ENCODE results near the gene RASL12. TPM values are rescaled to one million over a fixed set of nuclear protein-coding genes. Genes with fewer than 3 reads are reported as not detected.

The RASL12 gene
- total and polyA plus RNA-seq, 2 donors (not counting 1 experiment from before 2014, with no cell fraction given), result 9.1 to 50.5 TPM

- no peaks in the 10 kb centered on the region for H3K79me2 ChIP-seq (ENCODE audit: control insufficient read depth, insufficient read depth, low read length)
- no peak overlapping the region for H3K4me2 ChIP-seq (ENCODE audit: extremely low read depth, insufficient read depth, low read length)
- no peak for TF ChIP-seq EZH2 (IDR thresholded peaks at IDR 0.05; ENCODE audit: low read length, missing control alignments)
- no peak for TF ChIP-seq CTCF (conservative IDR thresholded peaks at IDR 0.05 in 1 of 2, IDR thresholded peaks at IDR 0.05 in 1 of 2; ENCODE audit: low read depth in 1 of 2, low read length in 2 of 2)
- DNase-seq (ENCODE audit: low read depth in 2 of 2), result no peak
- H2AFZ ChIP-seq (ENCODE audit: low read length), result no peak overlapping the region
- no peak overlapping the region for H3K4me3 ChIP-seq (replicated peaks in 1 of 4; ENCODE audit: control extremely low read depth in 1 of 4, insufficient read depth in 1 of 4, low read depth in 3 of 4, low read length in 4 of 4)
- no peaks in the 10 kb centered on the region for H4K20me1 ChIP-seq (ENCODE audit: control insufficient read depth, extremely low read depth, insufficient read depth, low read length)
- H3K36me3 ChIP-seq (ENCODE audit: control insufficient read depth, insufficient read depth, low read length), result peaks cover 2% of the 10 kb centered on the region
- H3K4me1 ChIP-seq (ENCODE audit: control insufficient read depth, extremely low read depth, insufficient read depth, low read length), result peaks cover 31% of the 10 kb centered on the region
- no peak overlapping the region for H3K9ac ChIP-seq (ENCODE audit: insufficient read depth, low read length)
- no peaks in the 10 kb centered on the region for H3K9me3 ChIP-seq (ENCODE audit: control insufficient read depth, insufficient read depth, low read depth, low read length)
- H3K27ac ChIP-seq (ENCODE audit: insufficient read depth, low read length), result no peak overlapping the region
- H3K27me3 ChIP-seq (ENCODE audit: control insufficient read depth, insufficient read depth, low read length), result no peaks in the 10 kb centered on the region
Observed at GRCh38 chr15:65052956-65053355, 14.8 kb downstream of the RASL12 start.

GRCh38 chr15:65051266-65051665 lies 16.5 kb downstream of the RASL12 start:
- no peak overlapping the region for H2AFZ ChIP-seq (ENCODE audit: low read length)
- no peaks in the 10 kb centered on the region for H3K9me3 ChIP-seq (ENCODE audit: control insufficient read depth, insufficient read depth, low read depth, low read length)
- no peak overlapping the region for H3K4me3 ChIP-seq (replicated peaks in 1 of 4; ENCODE audit: control extremely low read depth in 1 of 4, insufficient read depth in 1 of 4, low read depth in 3 of 4, low read length in 4 of 4)
- no peak overlapping the region for H3K27ac ChIP-seq (ENCODE audit: insufficient read depth, low read length)
- DNase-seq (ENCODE audit: low read depth in 2 of 2), result no peak
- H3K27me3 ChIP-seq (ENCODE audit: control insufficient read depth, insufficient read depth, low read length), result no peaks in the 10 kb centered on the region
- no peaks in the 10 kb centered on the region for H4K20me1 ChIP-seq (ENCODE audit: control insufficient read depth, extremely low read depth, insufficient read depth, low read length)
- H3K4me1 ChIP-seq (ENCODE audit: control insufficient read depth, extremely low read depth, insufficient read depth, low read length), result peaks cover 24% of the 10 kb centered on the region
- H3K79me2 ChIP-seq (ENCODE audit: control insufficient read depth, insufficient read depth, low read length), result no peaks in the 10 kb centered on the region
- TF ChIP-seq CTCF (conservative IDR thresholded peaks at IDR 0.05 in 1 of 2, IDR thresholded peaks at IDR 0.05 in 1 of 2; ENCODE audit: low read depth in 1 of 2, low read length in 2 of 2) (no peak), EZH2 (IDR thresholded peaks at IDR 0.05; ENCODE audit: low read length, missing control alignments) (no peak)
- no peak overlapping the region for H3K9ac ChIP-seq (ENCODE audit: insufficient read depth, low read length)
- H3K36me3 ChIP-seq (ENCODE audit: control insufficient read depth, insufficient read depth, low read length), result peaks cover 2% of the 10 kb centered on the region
- no peak overlapping the region for H3K4me2 ChIP-seq (ENCODE audit: extremely low read depth, insufficient read depth, low read length)

GRCh38 chr15:65050270-65050669 lies 17.5 kb downstream of the RASL12 start:
- H3K4me2 ChIP-seq (ENCODE audit: extremely low read depth, insufficient read depth, low read length), result peak overlapping the region; percentile 27
- no peak overlapping the region for H3K4me3 ChIP-seq (replicated peaks in 1 of 4; ENCODE audit: control extremely low read depth in 1 of 4, insufficient read depth in 1 of 4, low read depth in 3 of 4, low read length in 4 of 4)
- H4K20me1 ChIP-seq (ENCODE audit: control insufficient read depth, extremely low read depth, insufficient read depth, low read length), result no peaks in the 10 kb centered on the region
- no peak overlapping the region for H2AFZ ChIP-seq (ENCODE audit: low read length)
- peaks cover 2% of the 10 kb centered on the region for H3K36me3 ChIP-seq (ENCODE audit: control insufficient read depth, insufficient read depth, low read length)
- TF ChIP-seq EZH2 (IDR thresholded peaks at IDR 0.05; ENCODE audit: low read length, missing control alignments) (no peak), CTCF (conservative IDR thresholded peaks at IDR 0.05 in 1 of 2, IDR thresholded peaks at IDR 0.05 in 1 of 2; ENCODE audit: low read depth in 1 of 2, low read length in 2 of 2) (no peak)
- no peaks in the 10 kb centered on the region for H3K27me3 ChIP-seq (ENCODE audit: control insufficient read depth, insufficient read depth, low read length)
- no peaks in the 10 kb centered on the region for H3K9me3 ChIP-seq (ENCODE audit: control insufficient read depth, insufficient read depth, low read depth, low read length)
- no peaks in the 10 kb centered on the region for H3K79me2 ChIP-seq (ENCODE audit: control insufficient read depth, insufficient read depth, low read length)
- peak overlapping the region; percentile 13 for H3K27ac ChIP-seq (ENCODE audit: insufficient read depth, low read length)
- peaks cover 24% of the 10 kb centered on the region for H3K4me1 ChIP-seq (ENCODE audit: control insufficient read depth, extremely low read depth, insufficient read depth, low read length)
- peak; percentile 18 to 41 for DNase-seq (ENCODE audit: low read depth in 2 of 2)
- H3K9ac ChIP-seq (ENCODE audit: insufficient read depth, low read length), result no peak overlapping the region

All from fibroblast of lung (primary cell).